VCaP (cell line): Measurements from ENCODE around the gene BAIAP2L1.

Experiments used
- H3K27ac ChIP-seq: fragments of 450-650 bp; 2 replicates; pipeline ENCODE4 v1.5.1; 2017
- CTCF ChIP-seq: fragments of 450-650 bp; conservative IDR thresholded peaks from 2 replicates; pipeline ENCODE4 v1.5.1; 2017; ENCODE audit warnings: mild to moderate bottlenecking, moderate library complexity

BAIAP2L1 gene

GRCh38 chr7:98362517-98362916, 38.4 kb downstream of the BAIAP2L1 start:
- no peak overlapping the region for H3K27ac ChIP-seq

DNA sequence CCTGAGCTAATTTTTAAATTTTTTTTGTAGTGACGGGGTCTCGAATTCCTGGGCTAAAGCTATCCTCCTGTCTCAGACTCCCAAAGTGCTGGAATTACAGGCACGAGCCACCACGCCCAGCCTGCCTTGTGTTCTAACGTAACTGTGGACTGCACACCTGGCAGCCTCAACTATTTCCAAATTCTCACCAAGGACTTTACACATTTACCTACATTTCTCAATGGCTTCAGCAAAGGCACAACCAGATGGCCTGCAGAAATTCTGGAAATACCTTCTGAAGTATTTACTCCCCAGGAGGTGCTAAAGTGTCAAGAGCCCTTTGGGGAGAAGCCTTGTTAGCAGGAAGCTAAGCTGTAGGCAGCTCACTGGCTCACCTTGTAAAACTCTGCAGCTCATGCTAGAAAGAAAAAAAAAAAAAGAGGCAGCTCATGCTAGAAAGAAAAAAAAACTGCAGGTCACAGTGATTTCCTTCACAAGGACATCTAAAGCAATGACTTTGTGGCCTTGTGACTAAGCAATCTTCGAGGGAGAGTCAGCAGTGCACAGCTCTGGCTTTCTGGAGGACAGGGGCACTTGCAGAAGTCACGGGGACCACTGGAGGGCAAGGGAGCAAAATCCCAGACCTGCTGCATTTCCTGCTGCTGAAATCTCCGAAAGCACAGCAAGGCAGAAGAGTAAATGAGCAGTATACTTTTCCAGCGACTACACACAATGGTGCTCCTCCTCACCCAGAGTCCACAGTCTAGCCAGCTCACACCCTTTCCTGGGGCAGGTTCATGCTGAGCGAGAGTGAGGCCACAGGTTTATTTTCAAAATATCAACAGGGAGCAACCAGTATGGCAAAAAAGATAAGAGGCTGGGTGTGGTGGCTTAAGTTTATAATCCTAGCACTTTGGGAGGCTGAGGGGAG, 40.4 kb downstream of the BAIAP2L1 start:
- peak overlapping the region; percentile 26 for H3K27ac ChIP-seq
- no peak for TF ChIP-seq CTCF

More at GRCh38 chr7:98362517-98362916, 38.4 kb downstream of the BAIAP2L1 start:
- no peak for TF ChIP-seq CTCF

DNA sequence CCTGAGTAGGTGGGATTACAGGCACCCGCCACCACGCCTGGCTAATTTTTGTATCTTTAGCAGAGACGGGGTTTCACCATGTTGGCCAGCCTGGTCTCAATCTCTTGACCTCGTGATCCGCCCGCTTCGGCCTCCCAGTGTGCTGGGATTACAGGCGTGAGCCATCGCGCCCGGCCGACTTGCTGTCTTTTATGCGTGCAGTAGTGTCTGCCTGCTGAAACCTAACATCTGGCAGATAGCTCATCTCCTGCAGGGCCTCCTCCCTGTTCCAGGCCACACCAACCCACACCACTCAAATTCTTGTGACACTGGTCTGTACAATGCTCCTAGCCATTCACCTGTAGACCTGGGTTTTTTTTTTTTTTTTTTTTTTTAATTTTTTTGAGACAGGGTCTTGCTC, 41.5 kb downstream of the BAIAP2L1 start:
- no peak overlapping the region for H3K27ac ChIP-seq

GRCh38 chr7:98358706-98359105, 42.2 kb downstream of the BAIAP2L1 start:
- H3K27ac ChIP-seq: no peak overlapping the region
- no peak for TF ChIP-seq CTCF

More for the DNA sequence above, 41.5 kb downstream of the BAIAP2L1 start:
- TF ChIP-seq CTCF: no peak

GRCh38 chr7:98357751-98358161, 43.1 kb downstream of the BAIAP2L1 start:
- no peak for TF ChIP-seq CTCF
- H3K27ac ChIP-seq: no peak overlapping the region

DNA sequence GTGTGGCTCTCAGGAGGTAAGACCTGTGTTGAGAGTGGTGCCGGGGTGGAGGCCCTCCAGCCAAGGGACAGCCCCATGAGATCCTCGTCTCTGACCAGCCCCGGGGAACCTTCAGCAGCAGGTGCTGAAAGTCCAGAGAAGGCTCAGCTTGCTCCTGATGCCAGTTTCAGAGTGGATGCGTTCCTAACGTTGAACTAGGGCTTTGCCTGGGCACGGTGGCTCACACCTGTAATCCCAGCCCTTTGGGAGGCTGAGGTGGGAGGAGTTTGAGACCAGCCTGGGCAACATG, 45.7 kb downstream of the BAIAP2L1 start:
- no peak for TF ChIP-seq CTCF
- peak overlapping the region; percentile 77 for H3K27ac ChIP-seq

- no peak for TF ChIP-seq CTCF
- H3K27ac ChIP-seq: peak overlapping the region; percentile 77
Measured at GRCh38 chr7:98354511-98355249, 46.2 kb downstream of the BAIAP2L1 start.
